Pancreas (tissue), 10 donors: Measurements from ENCODE around the gene C18orf63. TPM values are rescaled to one million over a fixed set of nuclear protein-coding genes. Genes with fewer than 3 reads are reported as not detected.

Source experiments
- ATAC-seq, 4 donors: fragments of 200-7000 bp; cut with Tn5 transposase; one replicate each; pipeline versions ENCODE4 v1.8.0 to v1.9.1; 2020; ENCODE audit warnings: mild to moderate bottlenecking in 4 of 4, moderate library complexity in 4 of 4
- DNase-seq, 6 donors: peaks; one replicate each; pipeline ENCODE4 v3.0.0-alpha.2; 2020
- FAIRE-seq: peaks from 2 replicates; lab custom pipeline; 2012; peaks lifted over from hg19 to GRCh38; lab: Jason Lieb, UNC
- H3K27ac ChIP-seq, 4 donors: fragments of 200-600 bp; sonication (generic); 1 replicate in 3 of 4; 2 replicates in 1 of 4; pipeline versions ENCODE4 v1.5.0 to v1.8.0; 2020
- H3K27me3 ChIP-seq, 4 donors: fragments of 200-600 bp; one replicate each; pipeline ENCODE4 v1.8.0; 2021
- H3K36me3 ChIP-seq, 3 donors: fragments of 200-600 bp; sonication (generic) in 1 of 3; one replicate each; pipeline versions ENCODE4 v1.5.0 to v1.8.0; 2020 to 2021
- H3K4me1 ChIP-seq, 3 donors: fragments of 200-600 bp; one replicate each; pipeline ENCODE4 v1.8.0; 2021
- H3K4me3 ChIP-seq, 4 donors: fragments of 200-600 bp; sonication (generic) in 2 of 4; one replicate each; pipeline versions ENCODE4 v1.5.0 to v1.8.0; 2020 to 2021
- H3K9me3 ChIP-seq, 4 donors: fragments of 200-600 bp; one replicate each; pipeline ENCODE4 v1.8.0; 2021
- CTCF ChIP-seq, 4 donors: fragments of 200-600 bp; sonication (generic) in 3 of 4; IDR thresholded peaks; one replicate each; pipeline versions ENCODE4 v1.5.0 to v1.8.0; 2021; ENCODE audit warnings: antibody characterized with exemption in 4 of 4
- WGBS, 2 donors: extraction: QIAGEN DNeasy Blood & Tissue Kit; methylation state at CpG; one replicate each; pipeline ENCODE4 v1.1.7; 2013; 5-methylcytosine and 5-hydroxymethylcytosine counted together
- intact Hi-C, 3 donors: fragments of 100-400 bp; cut with DNase I; formaldehyde crosslinking; loops; one replicate each; pipeline versions ENCODE4 v1.11.1 to v1.14.2; 2022
- polyA plus RNA-seq, 2 donors: library from polyadenylated mRNA; stranded (reverse); fragments of 200-250 nt; gene quantifications; one replicate each; pipeline ENCODE4 v1.2.3, GENCODE V29; 2013
- total RNA-seq, 6 donors: library from RNA; stranded (reverse); fragmentation: NEBNext Ultra II Directional in 4 of 6; extraction: Animal tissue kit (Norgen Biotek cat#: 25700) in 4 of 6; gene quantifications; one replicate each; pipeline versions ENCODE4 v1.2.1 to v1.2.4, GENCODE V29; 2021 to 2023
- donor health status: healthy with polysubstance abuse.
- donor health status: DM: no; HTN: no; CAD: no; lungs with moderate emphysema.
- donor health status: DM: no; HTN: no; CAD: no.
- donor health status: control.
- donor health status: control.
- donor health status: Bipolar disorder and iron deficiency.
- donor health status: DM: yes; HTN: yes; CAD: no.
- donor health status: DM: no; HTN: no; CAD: no.
- donor health status: DM: no; HTN: no; CAD: no.
- donor health status: DM: yes; HTN: yes; CAD: no.

Gene C18orf63
- total and polyA plus RNA-seq, 8 donors: not detected

GRCh38 chr18:74390900-74391299 is 75.3 kb downstream of the C18orf63 start:
- no peak overlapping the region for H3K4me3 ChIP-seq
- H3K9me3 ChIP-seq: no peaks in the 10 kb centered on the region
- H3K27me3 ChIP-seq: no peaks in the 10 kb centered on the region
- no peak for TF ChIP-seq CTCF (IDR thresholded peaks at IDR 0.05)
- FAIRE-seq: no peak
- ATAC-seq: no peak
- no peaks in the 10 kb centered on the region for H3K36me3 ChIP-seq
- no peak for DNase-seq
- peaks cover 0 to 2% (median 0%) of the 10 kb centered on the region in 3 donors for H3K4me1 ChIP-seq
- 77 to 89% methylated on average over 3 of the region's 3 CpGs for WGBS, 2 donors
- no peak overlapping the region for H3K27ac ChIP-seq
- intact Hi-C loops: no loop called here

- 82 to 97% methylated on average over 4 of the region's 4 CpGs for WGBS, 2 donors
- DNase-seq (no peak), FAIRE-seq (no peak), ATAC-seq (no peak)
- TF ChIP-seq CTCF (IDR thresholded peaks at IDR 0.05): no peak
- Histone ChIP-seq H3K36me3 (no peaks in the 10 kb centered on the region), H3K4me3 (no peak overlapping the region), H3K27me3 (no peaks in the 10 kb centered on the region), H3K4me1 (peaks cover 0 to 6% (median 3%) of the 10 kb centered on the region in 3 donors), H3K9me3 (no peaks in the 10 kb centered on the region), H3K27ac (no peak overlapping the region)
- intact Hi-C loops: no loop called here
Observed at GRCh38 chr18:74392323-74392722, 76.7 kb downstream of the C18orf63 start.

GRCh38 chr18:74395006-74395405 is 79.4 kb downstream of the C18orf63 start:
- intact Hi-C loops: no loop called here
- Histone ChIP-seq H3K4me3 (no peak overlapping the region), H3K27me3 (no peaks in the 10 kb centered on the region), H3K27ac (no peak overlapping the region), H3K9me3 (no peaks in the 10 kb centered on the region), H3K36me3 (no peaks in the 10 kb centered on the region), H3K4me1 (peaks cover 0 to 6% (median 3%) of the 10 kb centered on the region in 3 donors)
- ATAC-seq (no peak), DNase-seq (no peak), FAIRE-seq (no peak)
- no peak for TF ChIP-seq CTCF (IDR thresholded peaks at IDR 0.05)
- WGBS, 2 donors: 87 to 91% methylated on average over 7 of the region's 7 CpGs

GRCh38 chr18:74395648-74396154 is 80.1 kb downstream of the C18orf63 start:
- WGBS, 2 donors: 78 to 80% methylated on average over 9 of the region's 9 CpGs
- Histone ChIP-seq H3K36me3 (no peaks in the 10 kb centered on the region), H3K27ac (no peak overlapping the region), H3K4me1 (peaks cover 0 to 6% (median 3%) of the 10 kb centered on the region in 3 donors), H3K4me3 (no peak overlapping the region), H3K27me3 (no peaks in the 10 kb centered on the region), H3K9me3 (no peaks in the 10 kb centered on the region)
- ATAC-seq: peak in 2 of 4 donors; percentile 11 to 74
- TF ChIP-seq CTCF (IDR thresholded peaks at IDR 0.05): no peak
- intact Hi-C loops: no loop called here
- no peak for FAIRE-seq
- DNase-seq: no peak
